Erythroblast (primary cell): ENCODE data around the gene KIF5A.

Experiments used
- GATA1 ChIP-seq: IDR thresholded peaks from 2 replicates; pipeline ENCODE4 v1.6.1; 2011; ENCODE audit warnings: low read depth, mild to moderate bottlenecking, control low read depth, low read length, moderate library complexity
- POLR2A ChIP-seq: IDR thresholded peaks from 2 replicates; pipeline ENCODE4 v1.6.1; 2011; ENCODE audit warnings: mild to moderate bottlenecking, low read length

GRCh38 chr12:57525615-57526383, 24.0 kb upstream of the KIF5A start:
- TF ChIP-seq POLR2A (no peak), GATA1 (no peak)
